ENCODE results near the gene CMC2. TPM values are rescaled to one million over a fixed set of nuclear protein-coding genes. Genes with fewer than 3 reads are reported as not detected.

CMC2 gene
- total RNA-seq, 1 donor from 2014 or later = 59.8 TPM

GRCh38 chr16:80990577-80990976 lies 16.1 kb downstream of the CMC2 start:
- no peak overlapping the region for H3K4me3 Mint-ChIP-seq
- H3K9me3 Mint-ChIP-seq = no peaks in the 10 kb centered on the region
- no peak for DNase-seq (ENCODE audit: extremely low spot score, unreplicated experiment)
- no peaks in the 10 kb centered on the region for H3K27me3 Mint-ChIP-seq
- H3K27ac Mint-ChIP-seq = no peak overlapping the region
- H3K36me3 Mint-ChIP-seq = peaks cover 15% of the 10 kb centered on the region
- TF ChIP-seq CTCF (conservative IDR thresholded peaks at IDR 0.05) = no peak
- peaks cover 16% of the 10 kb centered on the region for H3K4me1 Mint-ChIP-seq (ENCODE audit: unreplicated experiment)

GRCh38 chr16:80989801-80990200 lies 16.9 kb downstream of the CMC2 start:
- H3K36me3 Mint-ChIP-seq = peaks cover 15% of the 10 kb centered on the region

GRCh38 chr16:80988756-80989155 lies 17.9 kb downstream of the CMC2 start:
- H3K36me3 Mint-ChIP-seq = peaks cover 15% of the 10 kb centered on the region
- no peak for DNase-seq (ENCODE audit: extremely low spot score, unreplicated experiment)
- H3K27ac Mint-ChIP-seq = no peak overlapping the region
- no peaks in the 10 kb centered on the region for H3K9me3 Mint-ChIP-seq
- peaks cover 21% of the 10 kb centered on the region for H3K4me1 Mint-ChIP-seq (ENCODE audit: unreplicated experiment)
- no peak overlapping the region for H3K4me3 Mint-ChIP-seq
- no peaks in the 10 kb centered on the region for H3K27me3 Mint-ChIP-seq
- no peak for TF ChIP-seq CTCF (conservative IDR thresholded peaks at IDR 0.05)

More at GRCh38 chr16:80989801-80990200, 16.9 kb downstream of the CMC2 start:
- H3K27me3 Mint-ChIP-seq = no peaks in the 10 kb centered on the region
- H3K9me3 Mint-ChIP-seq = no peaks in the 10 kb centered on the region
- no peak for DNase-seq (ENCODE audit: extremely low spot score, unreplicated experiment)
- H3K4me3 Mint-ChIP-seq = no peak overlapping the region
- H3K4me1 Mint-ChIP-seq (ENCODE audit: unreplicated experiment) = peaks cover 18% of the 10 kb centered on the region
- TF ChIP-seq CTCF (conservative IDR thresholded peaks at IDR 0.05) = no peak
- H3K27ac Mint-ChIP-seq = no peak overlapping the region

GRCh38 chr16:80986557-80986956 lies 20.1 kb downstream of the CMC2 start:
- Mint-ChIP-seq H3K36me3 (peaks cover 16% of the 10 kb centered on the region), H3K9me3 (no peaks in the 10 kb centered on the region), H3K27me3 (no peaks in the 10 kb centered on the region), H3K27ac (no peak overlapping the region), H3K4me3 (no peak overlapping the region), H3K4me1 (ENCODE audit: unreplicated experiment) (peaks cover 21% of the 10 kb centered on the region)
- DNase-seq (ENCODE audit: extremely low spot score, unreplicated experiment) = no peak
- no peak for TF ChIP-seq CTCF (conservative IDR thresholded peaks at IDR 0.05)

- Mint-ChIP-seq H3K36me3 (peaks cover 15% of the 10 kb centered on the region), H3K4me3 (no peak overlapping the region), H3K27me3 (no peaks in the 10 kb centered on the region), H3K9me3 (no peaks in the 10 kb centered on the region), H3K27ac (peak overlapping the region; percentile 36), H3K4me1 (ENCODE audit: unreplicated experiment) (peaks cover 21% of the 10 kb centered on the region)
- TF ChIP-seq CTCF (conservative IDR thresholded peaks at IDR 0.05) = no peak
- DNase-seq (ENCODE audit: extremely low spot score, unreplicated experiment) = no peak
These were observed 21.1 kb downstream of the CMC2 start for GRCh38 chr16:80985611-80986010.

Data from type B pancreatic cell (in vitro differentiated cells).